Measurements from ENCODE around the gene CCDC50.

Gene CCDC50

GRCh38 chr3:191414732-191415131, 85.5 kb downstream of the CCDC50 start:
- no peak for DNase-seq (ENCODE audit: extremely low read depth in 1 of 2, low read depth in 1 of 2)

DNA sequence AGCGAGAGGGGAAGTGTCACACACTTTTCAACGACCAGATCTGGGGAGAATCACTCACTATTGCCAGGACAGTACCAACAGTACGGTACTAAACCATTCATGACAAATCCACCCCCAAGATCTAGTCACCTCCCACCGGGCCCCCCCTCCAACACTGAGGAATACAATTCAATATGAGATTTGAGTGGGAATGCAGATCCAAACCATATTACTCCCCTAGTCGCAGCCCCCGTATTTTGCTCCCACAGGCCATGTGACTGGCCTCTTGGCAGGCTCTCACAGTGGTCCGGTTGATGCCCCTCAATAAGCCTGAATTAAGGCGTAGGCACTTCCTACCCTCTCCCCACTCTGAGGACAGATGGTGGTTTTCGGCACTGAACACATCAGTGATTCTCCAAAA, 86.4 kb downstream of the CCDC50 start:
- no peak for DNase-seq (ENCODE audit: extremely low read depth in 1 of 2, low read depth in 1 of 2)

DNA sequence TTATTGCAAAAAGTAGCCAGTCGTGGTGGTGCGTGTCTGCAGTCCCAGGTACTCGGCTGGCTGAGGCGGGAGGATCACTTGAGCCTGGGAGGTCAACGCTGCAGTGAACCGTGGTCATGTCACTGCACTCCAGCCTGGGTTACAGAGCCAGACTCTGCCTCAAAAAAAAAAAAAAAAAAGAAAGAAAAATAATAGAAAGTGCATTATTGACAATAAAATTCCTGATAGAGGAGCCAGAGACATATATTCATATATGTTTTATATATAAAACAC, 88.2 kb downstream of the CCDC50 start:
- DNase-seq (ENCODE audit: extremely low read depth in 1 of 2, low read depth in 1 of 2): no peak

DNA sequence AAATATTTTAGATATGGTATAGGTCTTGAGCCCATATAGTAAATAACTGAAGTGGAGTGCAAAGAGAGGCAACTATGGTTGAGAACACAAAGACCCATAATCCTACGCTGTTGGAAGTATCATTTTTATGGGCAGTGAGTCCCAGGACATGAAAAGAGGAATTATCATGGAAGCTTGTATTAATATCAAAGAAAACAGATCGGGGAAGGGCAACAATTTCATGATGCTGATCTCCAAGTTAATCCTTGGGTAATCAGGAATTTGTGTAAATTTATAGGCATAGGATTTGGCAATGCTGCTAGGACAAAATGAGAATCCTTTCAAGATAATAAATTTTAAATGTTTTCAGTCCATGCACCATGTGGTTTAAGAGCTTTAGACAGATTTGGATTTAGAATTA, 91.6 kb downstream of the CCDC50 start:
- DNase-seq (ENCODE audit: extremely low read depth in 1 of 2, low read depth in 1 of 2): no peak

DNA sequence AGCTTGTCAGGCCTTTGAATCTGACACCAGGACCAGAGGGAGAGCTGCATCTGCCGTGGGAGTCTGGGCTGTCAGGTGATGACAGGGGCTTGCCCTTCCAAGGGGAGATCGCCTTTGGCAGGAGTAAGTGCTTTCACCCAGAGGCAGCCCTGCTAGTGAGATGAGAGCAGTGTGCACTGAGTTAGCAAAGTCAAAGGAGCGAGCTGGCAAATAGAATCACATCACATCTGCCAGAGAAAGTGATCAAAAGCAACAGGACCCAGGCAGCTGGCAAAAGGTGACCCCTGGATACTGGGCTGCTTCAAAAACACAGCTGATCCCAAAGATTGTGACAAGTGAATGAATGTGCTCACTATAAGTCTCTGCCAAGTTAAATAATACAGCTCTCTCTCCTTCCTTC, 95.7 kb downstream of the CCDC50 start:
- DNase-seq (ENCODE audit: extremely low read depth in 1 of 2, low read depth in 1 of 2): no peak

GRCh38 chr3:191425322-191425734, 96.1 kb downstream of the CCDC50 start:
- DNase-seq (ENCODE audit: extremely low read depth in 1 of 2, low read depth in 1 of 2): no peak

- DNase-seq (ENCODE audit: extremely low read depth in 1 of 2, low read depth in 1 of 2): no peak
These were observed 97.1 kb downstream of the CCDC50 start for GRCh38 chr3:191426311-191426710.

DNA sequence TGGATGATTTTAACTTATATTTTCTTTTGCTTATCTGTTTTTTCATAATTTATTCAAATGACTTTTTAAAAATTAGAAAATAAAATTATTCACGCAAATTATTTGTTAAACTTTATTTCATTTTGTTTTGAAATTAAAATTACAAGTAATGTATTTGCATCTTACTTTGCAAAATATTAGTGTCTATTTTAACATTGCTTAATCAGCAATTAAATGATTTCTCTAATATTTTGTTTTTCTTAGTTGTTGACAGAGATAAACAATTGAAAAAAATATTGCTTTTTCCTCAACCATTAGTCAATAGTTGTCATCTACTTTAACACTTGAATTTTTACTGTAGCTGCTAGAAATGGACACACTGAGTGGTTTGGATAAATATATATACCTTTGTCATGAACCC, 99.0 kb downstream of the CCDC50 start:
- no peak for DNase-seq (ENCODE audit: extremely low read depth in 1 of 2, low read depth in 1 of 2)

GRCh38 chr3:191430103-191430502, 100.9 kb downstream of the CCDC50 start:
- DNase-seq (ENCODE audit: extremely low read depth in 1 of 2, low read depth in 1 of 2): no peak

GRCh38 chr3:191431160-191431822, 102.1 kb downstream of the CCDC50 start:
- DNase-seq (ENCODE audit: extremely low read depth in 1 of 2, low read depth in 1 of 2): no peak

GRCh38 chr3:191432162-191432561, 103.0 kb downstream of the CCDC50 start:
- DNase-seq (ENCODE audit: extremely low read depth in 1 of 2, low read depth in 1 of 2): no peak

DNA sequence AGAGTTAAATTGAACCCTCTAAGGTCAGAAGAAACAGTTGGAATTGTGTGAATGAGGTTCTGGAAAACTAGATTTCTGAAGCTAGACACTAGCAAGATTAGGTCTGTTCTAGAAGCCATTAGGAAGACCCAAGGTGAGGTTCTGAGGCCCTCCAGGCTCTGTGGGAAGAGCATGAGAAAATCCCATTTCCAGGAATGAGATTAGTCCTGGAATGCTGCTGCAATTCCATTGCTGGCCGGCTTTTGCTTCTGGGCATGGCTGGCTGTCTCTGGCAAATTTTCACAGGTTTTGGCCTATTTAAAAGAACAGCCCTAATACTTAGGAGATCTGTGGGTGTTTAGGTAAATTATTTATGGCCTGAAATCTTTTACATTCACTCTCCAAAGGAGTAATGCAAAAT, 104.8 kb downstream of the CCDC50 start:
- no peak for DNase-seq (ENCODE audit: extremely low read depth in 1 of 2, low read depth in 1 of 2)

DNA sequence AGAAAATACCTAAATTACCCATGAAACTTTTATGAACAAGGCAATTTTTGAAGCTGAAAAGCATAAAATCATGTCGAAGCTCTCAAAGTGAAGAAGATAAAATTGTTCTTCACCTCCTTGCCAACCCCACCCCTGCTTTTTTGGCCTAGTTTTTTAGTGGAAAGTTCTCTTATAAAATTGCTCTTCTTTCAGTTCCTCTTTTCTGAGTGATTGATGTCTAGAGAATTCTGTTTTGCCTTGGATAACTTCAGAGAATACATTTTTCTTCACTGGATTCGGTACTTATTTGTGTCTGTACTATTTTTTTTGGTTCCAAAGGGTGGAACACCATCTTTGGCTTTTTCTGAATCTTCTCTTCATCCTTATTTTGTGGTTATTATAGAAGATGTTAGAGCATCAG, 106.8 kb downstream of the CCDC50 start:
- DNase-seq (ENCODE audit: extremely low read depth in 1 of 2, low read depth in 1 of 2): no peak

DNA sequence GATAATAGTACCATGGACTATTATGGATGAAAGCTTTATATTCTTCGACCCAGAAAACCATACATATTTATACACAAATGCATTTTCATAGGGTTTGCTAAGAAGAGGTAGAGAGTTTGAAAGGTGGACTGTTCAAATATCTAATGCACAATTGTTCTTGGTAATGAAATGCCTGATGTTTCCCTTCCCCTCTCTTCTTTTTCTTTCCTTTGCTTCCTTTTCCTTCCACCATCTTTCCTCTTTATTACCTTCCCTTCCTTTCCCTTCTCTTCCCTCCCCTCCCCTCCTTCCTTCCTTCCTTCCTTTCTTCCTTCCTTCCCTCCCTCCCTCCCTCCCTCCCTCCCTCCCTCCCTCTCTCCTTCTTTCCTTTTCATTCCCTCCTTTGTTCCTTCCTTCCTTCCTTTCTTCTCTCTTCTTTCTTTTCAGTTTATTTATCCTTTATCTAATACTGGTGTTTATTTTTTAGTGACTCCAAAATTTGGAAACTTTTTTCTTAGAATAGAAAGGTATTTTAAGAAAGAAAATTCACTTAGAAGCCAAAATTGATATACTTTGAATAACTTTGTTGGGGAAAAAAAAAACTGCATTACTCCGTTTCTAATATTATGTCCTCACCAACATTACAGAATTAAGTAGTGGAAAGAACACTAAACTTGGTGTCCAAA, 109.1 kb downstream of the CCDC50 start:
- DNase-seq (ENCODE audit: extremely low read depth in 1 of 2, low read depth in 1 of 2): no peak

GRCh38 chr3:191440532-191440931, 111.3 kb downstream of the CCDC50 start:
- no peak for DNase-seq (ENCODE audit: extremely low read depth in 1 of 2, low read depth in 1 of 2)

DNA sequence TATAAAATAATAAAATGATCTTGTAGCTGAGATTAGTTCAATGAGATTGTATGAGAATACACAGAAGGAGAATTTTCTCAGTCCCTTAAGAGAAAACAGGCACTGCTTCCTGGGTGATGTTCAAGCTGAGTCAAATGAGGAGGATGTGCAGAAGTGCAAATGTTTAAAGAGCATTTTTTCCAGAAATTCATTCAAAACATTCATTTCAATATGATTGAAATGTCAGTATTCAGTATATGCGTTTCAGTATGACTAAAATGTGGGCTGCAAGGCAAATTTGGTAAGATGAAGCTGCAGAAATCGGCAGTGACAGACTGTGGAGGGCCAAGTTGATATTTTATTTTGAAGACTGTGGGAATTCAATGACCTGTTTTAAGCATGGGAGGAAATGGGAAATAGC, 112.5 kb downstream of the CCDC50 start:
- no peak for DNase-seq (ENCODE audit: extremely low read depth in 1 of 2, low read depth in 1 of 2)

GRCh38 chr3:191444569-191444968, 115.4 kb downstream of the CCDC50 start:
- DNase-seq (ENCODE audit: extremely low read depth in 1 of 2, low read depth in 1 of 2): no peak

Data from activated CD8-positive, alpha-beta memory T cell treated with anti-CD3 and anti-CD28 coated beads for 1 hour (primary cell).